ENCODE results near the gene LRRC8C.
A peak's percentile ranks its signal among the peaks of the same experiment; 100 is the strongest.

DNA sequence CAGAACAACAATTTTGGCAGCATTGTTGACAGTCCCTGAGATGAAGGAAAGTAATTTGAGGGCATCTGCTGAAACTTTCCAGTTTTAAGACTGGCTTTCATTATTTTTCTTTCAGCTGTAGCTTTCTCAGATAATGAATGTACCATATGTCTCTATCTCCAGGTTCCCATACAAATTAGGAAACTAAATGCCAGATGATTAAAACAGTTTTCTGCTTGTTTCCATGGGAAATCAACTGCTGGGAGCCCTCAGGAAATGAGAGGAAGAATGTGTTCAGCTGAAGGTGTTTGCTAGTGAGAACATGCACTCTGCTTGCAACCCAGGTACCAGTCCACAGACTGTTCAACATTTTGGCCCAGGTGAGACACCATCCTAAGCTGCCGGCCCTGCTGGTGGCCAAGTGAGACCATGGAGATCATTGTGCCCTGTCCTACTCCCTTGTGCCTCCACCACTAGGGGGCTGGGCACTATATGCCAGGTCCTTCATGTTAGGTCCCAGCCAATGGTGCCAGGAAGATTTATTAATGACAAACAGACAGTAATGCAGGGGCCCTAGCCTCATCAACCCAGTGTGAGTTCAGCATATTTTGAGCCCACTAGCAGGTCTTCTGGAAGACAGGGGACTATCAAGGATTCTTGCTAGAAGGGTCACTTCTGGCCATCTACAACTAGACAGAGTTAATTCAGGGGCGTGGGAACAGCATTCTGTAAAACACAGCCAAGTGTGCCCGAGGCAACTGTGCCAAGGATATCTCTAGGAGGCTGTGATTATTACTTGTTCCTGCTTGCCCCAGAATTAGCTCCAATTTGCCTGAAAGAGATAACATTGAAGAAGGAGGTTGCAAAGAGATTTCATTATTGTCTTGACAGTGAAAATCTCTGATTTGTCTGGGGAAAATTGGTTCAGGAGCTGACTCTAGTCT lies 17.0 kb upstream of the LRRC8C start:
- TF ChIP-seq, protein P1, sequence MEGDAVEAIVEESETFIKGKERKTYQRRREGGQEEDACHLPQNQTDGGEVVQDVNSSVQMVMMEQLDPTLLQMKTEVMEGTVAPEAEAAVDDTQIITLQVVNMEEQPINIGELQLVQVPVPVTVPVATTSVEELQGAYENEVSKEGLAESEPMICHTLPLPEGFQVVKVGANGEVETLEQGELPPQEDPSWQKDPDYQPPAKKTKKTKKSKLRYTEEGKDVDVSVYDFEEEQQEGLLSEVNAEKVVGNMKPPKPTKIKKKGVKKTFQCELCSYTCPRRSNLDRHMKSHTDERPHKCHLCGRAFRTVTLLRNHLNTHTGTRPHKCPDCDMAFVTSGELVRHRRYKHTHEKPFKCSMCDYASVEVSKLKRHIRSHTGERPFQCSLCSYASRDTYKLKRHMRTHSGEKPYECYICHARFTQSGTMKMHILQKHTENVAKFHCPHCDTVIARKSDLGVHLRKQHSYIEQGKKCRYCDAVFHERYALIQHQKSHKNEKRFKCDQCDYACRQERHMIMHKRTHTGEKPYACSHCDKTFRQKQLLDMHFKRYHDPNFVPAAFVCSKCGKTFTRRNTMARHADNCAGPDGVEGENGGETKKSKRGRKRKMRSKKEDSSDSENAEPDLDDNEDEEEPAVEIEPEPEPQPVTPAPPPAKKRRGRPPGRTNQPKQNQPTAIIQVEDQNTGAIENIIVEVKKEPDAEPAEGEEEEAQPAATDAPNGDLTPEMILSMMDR (IDR thresholded peaks at IDR 0.05; ENCODE audit: insufficient read depth, low read length, poor library complexity, severe bottlenecking): peak; percentile 50
- TF ChIP-seq EZH2phosphoT487 (conservative IDR thresholded peaks at IDR 0.05; ENCODE audit: low read length): no peak
